HG03060 (cell line): Measurements from ENCODE around the gene PDCD2L.
"Not testable (repeated sequence)": the region's sequence is repeated elsewhere in the genome, so short reads cannot be mapped to it uniquely, and the experiment has no call there.

Source experiments
- ATAC-seq: cut with Tn5 transposase; IDR thresholded peaks from one replicate; pipeline ENCODE4 v1.9.1; 2021; ENCODE audit warnings: low read depth, moderate number of reproducible peaks; ENCODE audit not compliant: unreplicated experiment

PDCD2L gene

DNA sequence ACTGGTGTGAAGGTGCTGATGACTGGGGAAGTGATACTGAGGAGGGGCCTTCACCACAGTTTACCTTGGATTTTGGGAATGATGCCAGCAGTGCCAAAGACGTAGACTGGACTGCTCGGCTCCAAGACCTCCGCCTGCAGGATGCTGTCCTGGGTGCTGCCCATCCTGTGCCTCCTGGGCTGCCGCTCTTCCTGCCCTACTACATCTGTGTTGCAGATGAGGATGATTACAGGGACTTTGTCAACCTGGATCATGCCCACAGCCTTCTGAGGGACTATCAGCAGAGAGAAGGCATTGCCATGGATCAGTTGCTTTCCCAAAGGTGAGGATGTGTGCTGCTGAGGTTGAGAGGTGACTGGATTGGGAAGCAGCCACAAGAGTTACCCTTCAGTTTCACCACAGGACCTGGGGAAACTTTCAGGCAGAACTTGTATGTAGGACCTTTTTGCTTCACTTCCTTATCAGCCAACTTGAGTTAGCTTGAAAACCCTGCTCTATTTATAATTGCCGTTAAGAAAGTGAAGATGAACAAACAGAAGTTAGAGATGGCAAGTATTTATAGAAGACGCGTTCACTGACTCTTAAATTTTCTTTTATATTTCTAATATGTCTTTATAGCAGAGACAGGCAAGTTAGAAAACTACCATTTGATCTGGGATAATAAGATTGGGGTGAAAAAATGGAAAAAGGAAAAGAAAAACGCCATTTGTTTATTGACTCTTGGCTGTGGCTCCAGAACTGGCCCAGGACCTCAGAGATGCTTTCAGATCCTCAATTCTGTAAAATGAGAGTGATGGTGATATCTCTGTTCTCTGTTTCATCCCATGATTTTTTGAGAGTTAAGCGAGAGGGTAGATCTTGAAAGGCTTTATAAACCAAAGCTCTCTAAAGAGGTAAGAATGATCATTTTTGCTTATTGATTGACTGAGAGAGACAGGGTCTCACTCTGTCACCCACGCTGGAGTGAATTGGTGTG lies 5.3 kb downstream of the PDCD2L start:
- no peak for ATAC-seq

DNA sequence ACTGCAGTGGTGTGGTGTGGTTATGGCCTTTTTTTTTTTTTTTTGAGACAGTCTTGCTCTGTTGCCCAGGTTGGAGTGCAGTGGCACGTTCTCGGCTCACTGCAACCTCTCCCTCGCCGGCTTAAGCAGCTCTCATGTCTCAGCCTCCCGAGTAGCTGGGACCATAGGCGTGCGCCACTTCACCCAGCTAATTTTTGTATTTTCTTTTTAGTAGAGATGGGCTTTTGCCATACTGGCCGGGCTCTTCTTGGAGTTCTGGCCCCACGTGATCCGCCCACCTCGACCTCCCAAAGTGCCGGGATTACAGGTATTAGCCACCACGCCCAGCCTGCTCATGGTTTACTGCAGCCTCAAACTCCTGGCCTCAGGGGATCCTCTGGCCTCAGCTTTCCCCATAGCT lies 7.0 kb downstream of the PDCD2L start:
- ATAC-seq, result no peak

DNA sequence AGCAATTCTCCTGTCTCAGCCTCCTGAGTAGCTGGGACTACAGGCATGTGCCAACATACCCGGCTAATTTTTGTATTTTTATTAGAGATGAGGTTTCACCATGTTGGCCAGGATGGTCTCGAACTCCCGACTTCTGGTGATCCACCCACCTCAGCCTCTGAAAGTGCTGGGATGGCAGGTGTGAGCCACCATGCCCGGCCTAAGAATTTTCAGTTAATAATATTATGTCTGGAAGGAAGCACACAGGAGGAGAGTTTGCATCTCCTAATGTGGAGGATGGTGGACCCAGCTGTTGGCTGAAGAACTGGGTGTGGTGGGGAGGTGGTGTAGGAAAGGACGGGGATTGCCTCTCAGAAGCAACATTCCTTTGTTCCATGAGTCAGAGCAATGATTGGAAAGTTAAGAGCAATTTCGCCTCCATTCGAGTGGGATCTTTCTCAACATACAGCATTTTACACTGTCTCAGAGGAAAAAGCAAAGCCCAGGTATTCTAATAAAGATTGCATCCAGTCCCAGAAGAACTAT lies 11.9 kb downstream of the PDCD2L start:
- ATAC-seq, result no peak

DNA sequence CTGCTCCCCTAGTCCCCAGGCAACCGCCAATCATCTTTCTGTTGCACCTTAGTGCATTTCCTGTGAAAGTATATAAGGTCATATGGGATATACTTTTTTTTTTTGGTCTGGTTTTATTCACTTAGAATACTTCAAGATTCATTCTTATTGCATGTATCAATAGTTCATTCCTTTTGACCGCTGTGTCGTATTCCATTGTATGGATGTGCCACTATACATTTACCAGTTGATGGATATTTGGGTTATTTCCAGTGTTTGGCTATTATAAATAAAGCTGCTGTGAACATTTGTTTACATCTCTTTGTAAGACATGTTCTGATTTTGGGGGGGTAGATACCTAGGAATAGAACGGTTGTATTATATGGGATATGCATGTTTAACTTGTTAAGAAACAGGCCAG lies 14.1 kb downstream of the PDCD2L start:
- no peak for ATAC-seq

GRCh38 chr19:34426096-34426661 lies 22.0 kb downstream of the PDCD2L start:
- no peak for ATAC-seq

DNA sequence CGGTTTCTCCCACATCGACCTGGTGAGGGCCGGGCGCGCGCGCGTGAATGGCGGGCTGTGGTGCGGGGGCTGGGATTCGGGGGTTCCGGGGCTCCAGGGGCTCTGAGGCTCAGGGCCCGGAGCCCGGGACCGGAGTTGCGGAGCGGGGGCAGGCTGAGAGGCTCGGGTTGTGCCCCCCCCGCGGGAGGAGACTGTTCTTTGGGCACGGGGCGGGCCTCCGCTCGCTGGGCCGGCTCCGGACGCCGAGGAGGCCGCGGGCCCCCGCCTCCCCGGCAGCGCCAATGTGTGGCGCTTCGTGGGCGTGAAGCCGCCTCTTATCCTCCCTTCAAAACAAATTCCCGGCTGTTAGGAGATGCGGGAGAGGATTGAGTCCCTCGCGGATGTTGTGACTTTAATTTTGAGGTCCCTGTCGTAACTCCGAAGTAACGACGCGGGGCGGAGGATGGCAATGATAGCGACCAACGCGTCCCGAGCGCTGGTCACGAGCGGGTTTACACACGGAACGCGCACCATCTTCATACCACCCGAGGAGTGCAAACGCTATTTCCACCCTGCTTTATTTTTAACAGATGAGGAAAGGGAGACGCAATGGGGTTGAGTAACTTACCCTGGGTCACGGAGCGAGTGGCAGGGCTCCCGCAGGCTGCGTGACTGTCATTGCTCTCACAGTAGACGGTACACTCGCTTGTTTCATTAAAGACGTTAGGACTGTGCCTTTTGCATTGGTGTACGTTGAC lies 24.5 kb downstream of the PDCD2L start:
- ATAC-seq, result no peak

- no peak for ATAC-seq
Measured at GRCh38 chr19:34429553-34429952, 25.4 kb downstream of the PDCD2L start.

GRCh38 chr19:34430738-34431625 lies 26.8 kb downstream of the PDCD2L start:
- no peak for ATAC-seq

- no peak for ATAC-seq
Measured at GRCh38 chr19:34431681-34432402, 27.6 kb downstream of the PDCD2L start.

GRCh38 chr19:34432797-34433196 lies 28.6 kb downstream of the PDCD2L start:
- no peak for ATAC-seq

GRCh38 chr19:34436716-34437115 lies 32.5 kb downstream of the PDCD2L start:
- ATAC-seq, result no peak

DNA sequence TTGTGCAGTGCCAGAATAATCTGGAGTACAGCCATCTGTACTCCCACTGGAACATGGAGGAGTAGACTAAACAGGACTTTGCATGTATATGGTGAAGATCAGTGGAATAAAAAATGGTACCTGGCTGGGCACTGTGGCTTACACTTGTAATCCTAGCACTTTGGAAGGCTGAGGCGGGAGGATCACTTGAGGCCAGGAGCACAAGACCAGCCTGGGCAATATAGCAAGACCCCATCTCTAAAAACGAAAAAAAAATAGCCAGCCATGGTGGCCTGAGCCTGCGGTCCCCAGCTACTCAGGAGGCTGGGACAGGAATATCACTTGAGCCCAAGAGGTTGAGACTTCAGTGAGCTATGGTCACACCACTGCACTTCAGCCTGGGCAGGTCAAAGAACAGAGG lies 44.0 kb downstream of the PDCD2L start:
- ATAC-seq, result no peak

- no peak for ATAC-seq
Measured at GRCh38 chr19:34452723-34453122, 48.5 kb downstream of the PDCD2L start.

DNA sequence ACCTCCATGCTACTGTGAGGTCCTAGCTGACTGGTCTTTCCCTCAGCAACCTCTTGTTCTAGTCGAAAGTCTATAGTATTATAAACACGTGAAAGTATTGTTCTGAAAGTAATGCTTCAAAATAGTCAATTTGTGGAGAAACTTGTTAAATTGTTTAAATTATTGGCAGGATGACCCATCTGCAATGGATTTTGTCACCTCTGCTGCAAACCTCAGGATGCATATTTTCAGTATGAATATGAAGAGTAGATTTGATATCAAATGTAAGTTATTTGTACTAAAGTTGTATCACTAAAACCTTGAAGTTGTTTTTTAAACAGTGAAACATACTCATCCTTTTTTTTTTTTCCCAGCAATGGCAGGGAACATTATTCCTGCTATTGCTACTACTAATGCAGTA lies 49.9 kb downstream of the PDCD2L start:
- no peak for ATAC-seq

DNA sequence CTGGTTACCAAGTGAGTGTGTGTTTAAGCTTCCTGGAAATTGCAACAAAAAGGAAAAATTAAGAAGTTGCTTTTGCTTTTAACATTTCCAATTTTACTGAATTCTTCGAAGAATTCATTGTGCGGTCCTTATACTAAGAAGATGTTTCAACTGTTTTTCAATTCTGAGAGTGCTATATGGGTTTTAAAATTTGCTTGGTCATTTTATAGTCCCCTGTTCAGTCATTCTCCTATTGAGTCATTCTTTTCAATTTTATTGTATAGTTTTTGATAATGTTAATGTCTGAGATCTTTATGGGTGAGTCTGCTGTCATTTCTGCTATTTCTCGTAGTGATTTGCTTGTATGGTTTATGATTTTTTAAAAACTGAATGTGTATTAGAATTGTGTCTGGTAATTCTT lies 50.5 kb downstream of the PDCD2L start:
- no peak for ATAC-seq

DNA sequence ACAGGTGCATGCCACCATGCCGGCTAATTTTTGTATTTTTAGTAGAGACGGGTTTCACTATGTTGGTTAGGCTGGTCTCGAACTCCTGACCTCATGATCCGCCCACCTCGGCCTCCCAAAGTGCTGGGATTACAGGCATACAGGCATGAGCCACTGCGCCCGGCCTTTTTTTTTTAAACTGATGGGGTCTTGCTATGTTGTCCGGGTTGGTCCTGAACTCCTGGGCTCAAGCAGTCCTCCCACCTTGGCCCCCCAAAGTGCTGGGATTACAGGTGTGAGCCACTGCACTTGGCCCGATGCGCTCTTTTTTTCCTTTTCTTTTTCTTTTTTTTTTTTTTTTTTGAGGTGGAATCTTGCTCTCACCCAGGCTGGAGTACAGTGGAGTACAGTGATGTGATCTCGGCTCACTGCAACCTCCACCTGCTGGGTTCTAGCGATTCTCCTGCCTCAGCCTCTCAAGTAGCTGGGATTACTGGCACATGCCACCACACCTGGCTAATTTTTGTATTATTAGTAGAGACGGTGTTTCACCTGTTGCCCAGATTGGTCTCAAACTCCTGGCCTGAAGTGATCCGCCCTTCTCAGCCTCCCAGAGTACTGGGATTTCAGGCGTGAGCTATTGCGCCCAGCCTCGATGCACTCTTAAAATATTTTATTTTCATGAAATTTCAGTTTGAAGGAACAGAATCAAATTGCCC lies 51.7 kb downstream of the PDCD2L start:
- not testable (repeated sequence) for ATAC-seq

DNA sequence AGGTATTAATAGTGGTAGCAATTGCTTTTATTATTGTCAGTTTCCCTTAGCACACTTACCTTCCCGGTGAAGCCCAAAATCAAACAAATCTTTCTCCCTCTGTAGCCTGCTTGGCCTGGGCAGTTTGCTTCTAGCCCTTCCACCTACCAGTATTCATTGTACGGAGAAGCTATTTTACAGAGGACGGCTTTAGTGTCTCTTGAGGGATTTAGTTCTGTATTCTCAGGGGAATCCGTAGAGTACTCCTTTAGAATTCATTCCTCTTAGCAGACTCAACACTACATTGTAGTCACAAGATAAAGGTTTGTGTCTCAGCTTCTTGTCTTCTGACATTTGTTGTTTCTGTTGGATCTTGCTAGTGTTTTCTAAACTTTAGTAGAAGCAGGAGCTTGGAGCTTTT lies 53.2 kb downstream of the PDCD2L start:
- ATAC-seq, result no peak

DNA sequence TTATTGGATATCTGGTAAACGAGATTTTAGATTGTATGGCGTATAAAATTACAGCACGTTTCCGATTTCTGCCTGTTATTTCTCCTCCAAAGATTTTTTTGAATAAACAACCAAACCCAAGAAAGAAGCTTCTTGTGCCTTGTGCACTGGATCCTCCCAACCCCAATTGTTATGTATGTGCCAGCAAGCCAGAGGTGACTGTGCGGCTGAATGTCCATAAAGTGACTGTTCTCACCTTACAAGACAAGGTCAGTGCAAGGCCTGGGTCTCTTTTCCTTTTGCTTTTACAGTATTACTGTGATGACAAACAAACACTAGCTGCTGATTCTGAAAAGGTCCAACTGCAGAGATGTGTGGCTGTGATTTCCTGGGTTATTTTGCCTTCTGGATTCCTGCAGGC lies 54.5 kb downstream of the PDCD2L start:
- ATAC-seq, result no peak

GRCh38 chr19:34459614-34460013 lies 55.4 kb downstream of the PDCD2L start:
- ATAC-seq, result no peak
